Measurements from ENCODE around the gene SLIT3.
"Not testable (repeated sequence)": the region's sequence is repeated elsewhere in the genome, so short reads cannot be mapped to it uniquely, and the experiment has no call there.

The SLIT3 gene

DNA sequence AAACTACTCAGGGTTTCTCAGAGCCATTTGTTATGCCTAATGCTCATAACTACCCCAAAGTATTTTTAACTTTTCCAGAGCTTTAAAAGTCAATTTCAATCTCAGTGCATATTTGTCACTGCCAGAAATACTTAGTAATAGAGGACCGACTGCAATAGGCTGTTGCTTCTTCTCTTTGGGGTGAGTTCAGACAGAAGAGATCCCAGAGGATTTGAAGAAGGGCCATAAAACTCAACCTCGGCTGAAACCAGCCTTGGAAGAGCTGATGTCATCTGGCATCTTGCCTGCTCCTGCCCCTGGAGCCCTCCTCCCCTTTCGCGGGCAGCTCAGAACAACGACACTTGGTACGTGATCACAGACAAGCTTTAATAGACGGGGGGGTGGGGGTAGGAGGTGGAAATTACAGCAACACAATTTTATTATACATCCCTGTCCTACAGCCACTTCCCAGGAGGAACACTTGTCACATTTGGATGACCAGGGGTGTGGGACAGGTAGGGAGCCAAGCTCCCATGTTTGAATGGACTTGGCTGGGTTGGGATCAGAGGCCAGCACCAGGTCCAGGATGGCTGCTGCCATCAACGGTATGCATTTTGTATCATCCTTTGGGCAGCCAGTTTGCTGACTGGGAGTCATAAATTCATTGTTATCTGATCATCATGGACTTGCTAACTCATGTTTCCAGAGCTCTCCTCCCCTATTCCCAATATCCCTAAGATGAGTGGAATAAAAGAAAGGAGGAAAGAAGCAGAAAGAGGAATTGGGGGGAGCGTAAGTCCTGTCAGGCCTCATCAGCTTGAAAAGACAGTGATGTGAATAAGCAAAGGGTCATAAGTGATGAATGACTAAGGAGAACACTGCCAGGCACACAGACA is 535.2 kb downstream of the SLIT3 start:
- DNase-seq (ENCODE audit: low spot score) = no peak

DNA sequence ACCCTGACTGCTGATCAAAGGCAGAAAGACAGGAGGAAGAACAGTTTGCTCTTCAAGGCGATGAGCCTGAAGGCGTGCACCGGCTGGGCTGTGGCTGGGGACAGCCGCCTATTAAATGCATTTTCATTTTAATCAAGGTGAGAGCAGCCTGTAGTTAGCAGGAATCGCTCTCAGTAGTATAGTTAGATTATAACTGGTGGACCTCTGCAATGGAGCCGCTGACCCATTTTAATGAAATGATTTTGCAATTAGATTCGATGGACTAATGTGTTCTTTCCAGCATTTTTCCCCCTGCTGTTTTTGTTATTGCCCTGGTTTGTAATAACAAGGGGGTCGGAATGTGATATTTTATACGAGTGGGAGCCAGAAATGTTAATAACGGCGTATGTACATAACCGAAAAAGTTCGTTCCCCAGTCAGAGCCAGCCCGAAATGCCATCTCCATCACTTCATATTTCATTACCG is 535.8 kb downstream of the SLIT3 start:
- no peak for DNase-seq (ENCODE audit: low spot score)

DNA sequence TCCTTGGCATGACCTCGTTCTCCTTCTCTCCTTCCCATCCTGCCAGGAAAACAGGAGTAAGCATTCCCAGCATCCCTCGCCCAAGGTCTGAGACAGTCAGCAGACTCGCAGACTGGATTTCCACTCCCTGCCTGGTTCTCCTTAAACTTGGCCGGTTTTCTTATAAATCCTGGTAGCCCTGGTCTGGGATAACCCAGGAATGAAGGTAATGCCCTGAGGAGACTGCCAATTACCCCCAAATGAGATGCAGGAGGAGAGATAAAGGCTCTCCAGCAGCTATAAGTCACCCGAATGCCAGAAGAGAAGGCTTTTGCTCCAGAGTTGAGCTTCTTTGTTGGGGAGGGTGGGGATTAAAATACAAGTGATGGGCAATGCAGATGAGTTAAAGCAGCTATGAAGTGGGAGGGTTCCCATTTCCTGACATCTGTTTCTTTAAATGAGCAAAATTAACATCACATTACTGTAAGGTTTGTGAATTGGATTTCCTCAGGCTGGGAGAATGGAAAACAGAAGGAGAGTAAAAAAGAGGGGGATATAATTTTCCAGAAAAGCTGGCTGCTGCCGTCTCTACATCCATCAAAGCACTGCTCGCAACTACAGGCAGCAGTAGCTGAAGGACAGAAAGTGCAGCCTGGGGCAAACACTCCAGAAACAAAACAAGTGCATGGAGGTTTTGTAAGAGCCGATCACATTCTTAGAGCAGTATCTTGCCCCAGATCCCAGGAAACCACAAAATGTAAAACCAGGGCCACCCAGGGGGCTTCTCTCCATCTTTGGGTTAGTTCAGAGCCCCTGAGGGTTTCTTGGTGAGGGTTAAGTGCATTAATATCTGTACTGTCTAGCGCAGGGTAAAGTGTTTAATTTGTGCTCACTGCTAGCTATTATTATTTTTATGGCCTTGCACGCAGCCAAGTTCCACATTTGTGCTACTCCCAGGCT is 544.2 kb downstream of the SLIT3 start:
- DNase-seq (ENCODE audit: low spot score) = no peak

DNA sequence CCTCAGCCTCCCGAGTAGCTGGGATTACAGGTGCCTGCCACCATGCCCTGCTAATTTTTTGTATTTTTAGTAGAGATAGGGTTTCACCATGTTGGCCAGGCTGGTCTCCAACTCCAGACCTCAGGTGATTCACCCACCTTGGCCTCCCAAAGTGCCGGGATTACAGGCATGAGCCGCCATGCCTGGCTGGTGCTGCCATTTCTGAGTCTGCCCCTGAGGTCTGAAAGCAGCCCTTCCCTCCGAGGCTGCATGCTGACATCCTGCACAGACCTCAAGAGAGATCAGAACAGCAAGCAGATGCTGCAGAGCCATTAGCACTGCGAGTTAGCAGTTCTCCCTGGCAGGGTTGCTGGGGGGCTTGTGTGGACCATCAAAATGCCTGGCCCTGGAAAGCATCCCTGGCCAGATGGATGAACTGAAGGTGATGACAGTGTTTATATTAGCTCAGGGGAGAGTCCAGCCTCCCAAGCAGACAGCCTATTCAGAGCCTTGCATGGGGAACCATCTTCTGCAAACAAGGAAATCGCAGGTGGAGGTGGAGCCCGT is 545.3 kb downstream of the SLIT3 start:
- DNase-seq (ENCODE audit: low spot score) = no peak

DNA sequence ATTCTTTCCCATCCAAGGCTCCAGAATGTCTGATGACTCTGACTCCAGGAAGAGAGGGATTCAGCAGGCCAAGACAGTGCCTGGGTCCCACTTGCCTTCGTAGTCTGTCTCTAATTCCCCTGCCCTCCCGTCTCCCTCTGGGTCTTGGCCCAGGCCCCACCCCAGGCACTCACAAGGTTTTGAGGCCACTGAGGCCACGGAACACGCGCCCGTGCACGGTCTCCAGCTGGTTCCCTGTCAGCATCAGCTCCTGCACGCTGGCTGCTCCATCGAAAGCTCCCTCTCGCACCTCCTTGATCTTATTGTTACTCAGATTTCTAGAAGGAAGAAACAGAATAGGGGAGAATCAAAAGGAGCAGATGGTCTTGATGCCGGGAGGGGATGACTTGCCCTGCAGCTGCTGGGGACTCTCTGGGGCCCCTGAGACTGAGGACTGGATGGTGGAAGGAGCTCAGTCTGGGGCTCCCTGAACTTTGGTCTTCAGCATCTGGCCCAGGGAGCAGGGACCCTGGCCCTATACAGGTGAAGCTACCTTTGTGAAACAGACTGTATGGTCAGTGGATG is 547.2 kb downstream of the SLIT3 start:
- no peak for DNase-seq (ENCODE audit: low spot score)

DNA sequence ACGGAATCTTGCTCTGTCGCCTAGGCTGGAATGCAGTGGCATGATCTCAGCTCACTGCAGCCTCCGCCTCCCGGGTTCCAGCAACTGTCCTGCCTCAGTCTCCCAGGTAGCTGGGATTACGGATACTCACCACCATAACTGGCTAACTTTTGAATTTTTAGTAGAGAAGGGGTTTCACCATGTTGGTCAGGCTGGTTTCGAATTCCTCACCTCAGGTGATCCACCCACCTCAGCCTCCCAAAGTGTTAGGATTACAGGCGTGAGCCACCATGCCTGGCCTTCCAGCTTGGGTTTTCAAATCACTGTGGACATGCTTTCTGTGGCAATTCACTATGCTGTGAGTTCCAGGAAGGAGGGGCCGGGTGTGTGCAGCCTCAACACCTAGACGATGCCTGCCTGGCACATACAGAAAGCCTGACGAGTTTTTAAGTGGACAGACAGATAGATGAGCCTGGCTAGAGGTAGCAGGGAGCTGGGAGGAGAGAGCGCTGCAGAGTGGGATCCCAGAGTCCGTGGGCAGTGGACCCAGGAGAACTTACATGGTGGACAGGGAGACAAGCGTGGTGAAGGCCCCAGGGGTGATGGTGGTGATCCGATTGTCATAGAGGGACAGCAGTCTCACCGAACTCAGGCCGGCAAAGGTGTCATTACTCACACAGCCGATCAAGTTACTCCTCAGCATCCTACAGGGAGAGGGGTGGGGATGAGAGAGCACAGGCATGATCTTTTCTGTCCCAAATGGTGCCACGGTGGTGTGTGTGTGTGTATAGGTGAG is 548.3 kb downstream of the SLIT3 start:
- DNase-seq (ENCODE audit: low spot score) = no peak

DNA sequence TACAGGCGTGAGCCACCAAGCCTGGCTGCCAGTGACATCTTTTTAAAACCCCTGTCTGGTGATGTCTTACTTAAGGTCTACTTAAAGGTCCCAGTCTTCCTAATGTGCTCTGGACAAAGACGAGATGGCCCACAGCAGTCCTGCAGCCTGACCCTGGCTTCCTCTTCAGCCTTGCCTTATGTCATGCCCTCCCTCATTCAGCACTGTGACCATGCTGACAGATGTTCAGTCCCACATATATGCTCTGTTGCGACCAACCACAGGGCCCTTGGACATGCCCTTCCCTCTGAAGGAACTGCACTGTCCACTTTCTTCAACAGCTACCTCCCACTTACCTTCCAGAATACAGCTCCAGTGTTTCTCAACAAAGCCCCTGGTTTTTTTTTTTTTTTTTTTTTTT is 548.9 kb downstream of the SLIT3 start:
- DNase-seq (ENCODE audit: low spot score) = no peak

DNA sequence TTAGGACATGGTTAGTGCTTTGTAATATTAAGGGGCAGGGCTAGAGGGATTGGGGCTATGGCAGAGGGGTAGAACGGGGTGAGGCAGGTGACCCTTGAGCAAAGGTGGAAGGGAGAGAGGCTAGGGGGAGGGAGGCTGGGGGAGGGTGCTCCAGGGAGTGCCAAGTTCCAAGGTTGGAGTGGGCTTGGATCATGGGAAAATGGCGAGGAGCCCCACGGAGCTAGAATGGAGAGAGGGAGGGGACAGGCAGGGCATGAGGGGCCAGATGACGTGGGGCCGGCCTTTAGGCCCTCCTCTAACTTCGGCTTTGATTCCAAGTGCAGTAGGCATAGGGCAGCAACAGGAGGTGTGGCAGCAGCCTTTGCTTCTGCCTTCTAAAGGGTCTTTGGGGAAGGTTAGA is 550.0 kb downstream of the SLIT3 start:
- DNase-seq (ENCODE audit: low spot score) = no peak

DNA sequence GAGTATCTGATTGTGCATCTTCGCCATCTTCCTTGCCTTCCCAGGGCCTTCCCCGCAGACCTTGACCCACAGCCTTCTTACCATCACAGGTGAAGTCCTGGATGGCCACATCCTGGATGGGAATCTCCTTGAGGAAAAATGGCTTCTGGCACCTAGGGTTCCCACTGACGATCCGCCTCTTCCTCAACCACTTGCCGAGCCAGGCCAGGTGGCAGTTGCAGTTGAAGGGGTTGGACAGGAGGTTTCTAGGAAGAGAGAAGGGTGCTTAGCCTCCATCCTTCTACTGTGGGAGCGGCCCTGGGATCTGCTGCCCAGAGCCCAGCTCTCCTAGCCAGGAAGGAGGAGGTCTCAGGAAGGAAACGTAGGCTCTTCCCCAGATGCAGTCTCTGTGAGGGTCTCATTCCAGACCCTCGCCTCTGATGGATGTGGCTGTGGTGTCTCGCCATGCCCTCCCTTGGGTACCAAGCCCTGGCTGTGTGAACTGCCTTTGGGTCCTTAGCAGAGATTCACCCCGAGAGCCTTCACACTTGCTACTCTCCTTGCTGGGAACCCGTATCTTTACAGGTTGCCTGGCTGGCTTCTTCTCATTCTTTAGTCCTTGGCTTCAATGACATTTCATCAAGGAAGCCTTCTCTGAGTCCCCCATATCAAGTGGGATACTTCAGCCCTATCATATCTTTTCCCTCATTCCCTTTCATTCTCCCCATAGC is 551.4 kb downstream of the SLIT3 start:
- no peak for DNase-seq (ENCODE audit: low spot score)

DNA sequence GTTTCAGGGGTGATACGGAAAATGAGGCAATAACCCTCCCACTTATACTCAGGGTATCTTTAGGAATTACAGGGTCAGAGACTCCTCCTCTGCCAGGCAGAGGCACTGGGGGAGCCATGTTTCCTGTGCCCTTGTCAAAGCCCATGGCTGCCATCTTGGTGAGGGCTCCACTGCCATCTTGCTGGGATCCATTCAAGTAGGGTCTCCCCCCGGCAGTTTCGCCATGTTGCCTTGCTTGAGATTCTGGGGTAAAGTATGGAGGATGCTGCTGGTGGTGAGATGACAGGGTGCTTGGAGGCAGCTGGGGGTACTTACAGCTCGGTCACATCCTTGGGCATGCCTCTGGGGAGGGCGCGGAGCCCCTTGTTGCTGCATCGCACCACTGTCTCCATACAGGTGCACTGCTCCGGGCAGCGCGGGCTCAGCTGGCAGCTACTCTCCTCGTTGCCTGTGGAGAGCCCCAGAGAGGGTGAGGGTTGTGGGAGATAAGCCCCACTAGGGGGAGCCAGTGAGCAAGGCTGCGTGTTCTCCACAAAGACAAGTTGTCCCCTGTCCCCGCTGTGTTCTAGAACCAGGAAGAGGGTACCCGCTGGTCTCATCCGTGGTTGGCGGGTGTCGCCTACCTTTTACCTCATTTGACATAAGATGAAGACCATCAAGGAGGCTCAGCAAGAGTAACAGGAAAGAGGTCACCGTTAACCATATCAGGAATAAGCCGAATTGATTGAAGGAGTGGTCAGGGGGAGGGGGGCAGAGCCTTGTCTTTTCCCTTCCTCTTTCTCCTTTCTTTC is 552.8 kb downstream of the SLIT3 start:
- DNase-seq (ENCODE audit: low spot score) = peak; percentile 94

DNA sequence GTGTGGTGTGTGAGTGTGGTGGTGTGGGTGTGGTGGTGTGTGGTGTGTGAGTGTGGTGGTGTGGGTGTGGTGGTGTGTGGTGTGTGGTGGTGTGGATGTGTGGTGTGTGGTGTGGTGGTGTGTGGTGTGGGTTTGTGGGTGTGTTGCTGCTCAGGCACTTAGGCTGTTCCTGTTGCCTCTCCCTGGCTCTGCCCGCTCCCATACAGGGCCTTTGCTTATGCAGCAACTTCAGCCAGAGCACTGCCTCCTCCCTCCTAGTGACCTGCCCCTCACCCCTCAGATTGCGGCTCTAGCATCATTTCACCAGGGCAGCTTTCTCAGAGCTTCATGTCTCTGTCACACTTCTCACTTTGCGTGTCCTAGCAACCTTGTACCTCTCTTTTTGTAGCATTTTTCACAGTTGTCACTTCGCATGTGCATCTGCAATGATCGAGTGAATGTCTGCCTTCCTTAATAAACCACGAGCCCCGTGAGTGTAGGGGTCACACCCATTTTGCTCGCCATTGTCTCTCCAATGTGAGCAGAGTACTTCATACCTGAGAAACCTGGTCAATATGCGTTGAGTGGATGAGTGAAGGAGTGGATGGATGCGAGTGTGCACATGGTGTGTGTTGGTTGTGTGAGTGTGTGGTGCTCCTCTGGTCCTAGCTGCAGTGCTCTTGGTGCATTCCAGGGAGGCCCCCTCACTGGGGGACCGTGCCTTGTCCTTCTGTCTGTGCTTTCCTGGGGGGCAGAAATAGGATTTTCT is 553.9 kb downstream of the SLIT3 start:
- no peak for DNase-seq (ENCODE audit: low spot score)

DNA sequence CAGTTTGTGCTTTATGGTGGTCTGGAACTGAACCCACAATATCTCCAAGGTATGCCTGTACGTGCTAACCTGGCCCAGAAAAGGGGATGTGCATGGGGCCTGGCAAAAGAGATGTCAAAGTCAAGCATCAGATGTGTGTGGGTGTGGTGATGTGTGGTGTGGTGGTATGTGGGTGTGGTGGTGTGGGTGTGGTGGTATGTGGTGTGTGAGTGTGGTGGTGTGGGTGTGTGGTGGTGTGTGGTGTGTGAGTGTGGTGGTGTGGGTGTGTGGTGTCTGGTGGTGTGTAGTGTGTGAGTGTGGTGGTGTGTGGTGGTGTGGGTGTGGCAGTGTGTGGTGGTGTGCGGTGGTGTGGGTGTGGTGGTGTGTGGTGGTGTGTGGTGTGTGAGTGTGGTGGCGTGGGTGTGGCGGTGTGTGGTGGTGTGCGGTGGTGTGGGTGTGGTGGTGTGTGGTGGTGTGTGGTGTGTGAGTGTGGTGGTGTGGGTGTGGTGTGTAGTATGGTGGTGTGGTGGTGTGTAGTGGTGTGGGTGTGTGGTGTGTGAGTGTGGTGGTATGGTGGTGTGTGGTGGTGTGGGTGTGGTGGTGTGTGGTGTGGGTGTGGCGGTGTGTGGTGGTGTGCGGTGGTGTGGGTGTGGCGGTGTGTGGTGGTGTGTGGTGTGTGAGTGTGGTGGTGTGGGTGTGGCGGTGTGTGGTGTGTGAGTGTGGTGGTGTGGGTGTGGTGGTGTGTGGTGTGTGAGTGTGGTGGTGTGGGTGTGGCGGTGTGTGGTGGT is 554.6 kb downstream of the SLIT3 start:
- not testable (repeated sequence) for DNase-seq (ENCODE audit: low spot score)

DNA sequence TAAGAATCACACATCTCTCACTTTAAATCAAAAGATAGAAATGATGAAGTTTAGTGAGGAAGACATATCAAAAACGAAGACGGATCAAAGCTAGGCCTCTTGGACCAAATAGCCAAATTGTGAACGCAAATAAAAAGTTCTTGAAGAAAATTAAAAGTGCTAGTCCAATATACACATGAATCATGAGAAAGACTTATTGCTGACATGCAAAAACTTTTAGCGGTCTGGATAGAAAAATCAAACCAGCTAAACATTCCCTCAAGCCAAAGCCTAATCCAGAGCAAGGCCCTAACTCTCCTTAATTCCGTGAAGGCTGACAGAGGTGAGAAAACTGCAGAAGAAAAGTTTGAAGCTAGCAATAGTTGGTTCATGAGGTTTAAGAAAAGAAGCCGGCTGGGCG is 557.3 kb downstream of the SLIT3 start:
- DNase-seq (ENCODE audit: low spot score) = no peak

DNA sequence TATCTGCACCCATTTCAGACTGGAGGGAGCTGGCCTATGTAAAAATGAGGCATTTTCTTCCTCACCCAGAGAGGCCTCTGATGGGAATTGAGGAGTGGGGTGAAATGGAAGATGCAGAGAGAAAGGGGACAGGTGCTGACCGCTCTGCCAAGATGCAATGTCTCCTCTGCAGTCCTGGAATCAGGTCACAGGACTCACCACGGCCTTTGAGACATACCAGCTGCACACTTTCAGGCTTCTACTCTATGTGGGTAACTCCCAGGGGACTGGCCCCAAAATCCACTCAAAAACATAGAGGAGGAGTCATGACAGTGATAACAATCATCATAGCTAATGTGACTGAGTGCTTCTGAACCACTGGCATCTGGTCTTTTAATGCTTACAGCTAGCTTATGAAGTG is 558.6 kb downstream of the SLIT3 start:
- not testable (repeated sequence) for DNase-seq (ENCODE audit: low spot score)

DNA sequence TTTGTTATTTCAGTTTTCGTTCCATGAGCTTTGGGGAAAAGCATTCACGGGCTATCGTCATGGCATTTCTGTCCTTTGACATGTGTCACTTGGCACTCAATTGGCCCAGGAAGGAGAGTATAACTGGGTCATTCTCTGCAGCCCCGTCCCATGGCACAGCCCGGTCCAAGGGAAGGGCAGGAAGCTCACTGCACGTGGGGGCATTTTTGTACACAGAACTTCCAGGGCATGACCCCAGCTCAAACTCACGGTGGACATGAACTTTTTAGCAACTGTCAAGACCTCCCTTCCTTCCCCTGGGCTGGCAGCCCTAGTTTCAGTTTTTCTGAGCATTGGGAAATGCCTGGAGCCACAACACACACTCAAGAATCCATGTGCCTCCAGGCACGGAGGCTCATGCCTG is 560.1 kb downstream of the SLIT3 start:
- no peak for DNase-seq (ENCODE audit: low spot score)

DNA sequence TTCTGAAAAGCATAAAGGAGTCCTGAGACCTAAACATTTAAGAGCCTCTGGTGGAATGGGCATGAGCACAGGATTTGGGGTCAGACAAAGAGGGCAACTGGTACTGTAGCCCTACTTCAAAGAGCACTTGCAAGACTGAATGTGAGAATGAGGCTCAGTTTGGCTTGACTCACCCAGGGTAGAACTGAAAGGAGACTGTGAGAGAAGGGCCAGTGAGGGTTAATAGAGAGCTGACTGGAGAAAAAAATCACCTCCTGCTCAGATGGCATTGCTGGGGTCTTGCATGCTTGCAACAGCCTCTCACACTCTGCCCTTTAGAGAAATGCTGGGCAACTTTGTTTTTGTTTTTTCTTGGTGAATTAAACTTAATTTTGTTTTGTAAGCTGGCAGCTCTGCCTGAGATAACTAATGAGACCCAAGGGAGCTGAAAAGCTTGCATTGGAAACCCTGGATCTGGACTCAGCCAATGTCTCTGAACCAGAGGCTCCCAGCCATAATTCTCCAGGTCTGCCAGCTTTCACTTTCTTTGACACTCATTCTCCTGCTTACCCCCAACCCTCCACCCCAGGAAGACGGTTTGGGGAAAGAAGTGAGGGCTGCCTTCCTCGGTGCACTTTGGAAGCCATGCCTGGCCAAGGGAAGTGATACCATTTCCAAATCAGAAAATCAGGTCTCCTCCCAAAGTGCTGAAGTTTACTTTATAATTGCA is 560.7 kb downstream of the SLIT3 start:
- DNase-seq (ENCODE audit: low spot score) = no peak

DNA sequence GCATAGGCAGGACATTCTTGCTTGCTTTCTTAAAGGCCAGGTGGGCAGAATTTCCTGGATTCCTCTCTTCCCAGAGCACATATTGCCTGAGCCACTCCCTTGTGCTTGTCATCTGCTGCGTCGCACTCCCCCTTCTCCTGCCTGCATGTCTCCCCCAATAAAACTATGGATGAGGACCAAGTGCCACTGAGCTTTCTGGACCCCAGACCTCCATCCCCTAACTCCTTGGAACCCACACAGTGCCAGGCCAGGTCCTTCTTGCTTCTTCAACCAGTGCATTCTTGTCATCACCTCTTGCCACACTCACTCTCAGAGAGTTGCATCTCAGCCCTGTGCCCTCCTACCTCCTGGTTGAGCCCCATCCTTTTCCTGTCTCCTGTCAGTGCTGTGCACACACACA is 563.9 kb downstream of the SLIT3 start:
- no peak for DNase-seq (ENCODE audit: low spot score)

DNA sequence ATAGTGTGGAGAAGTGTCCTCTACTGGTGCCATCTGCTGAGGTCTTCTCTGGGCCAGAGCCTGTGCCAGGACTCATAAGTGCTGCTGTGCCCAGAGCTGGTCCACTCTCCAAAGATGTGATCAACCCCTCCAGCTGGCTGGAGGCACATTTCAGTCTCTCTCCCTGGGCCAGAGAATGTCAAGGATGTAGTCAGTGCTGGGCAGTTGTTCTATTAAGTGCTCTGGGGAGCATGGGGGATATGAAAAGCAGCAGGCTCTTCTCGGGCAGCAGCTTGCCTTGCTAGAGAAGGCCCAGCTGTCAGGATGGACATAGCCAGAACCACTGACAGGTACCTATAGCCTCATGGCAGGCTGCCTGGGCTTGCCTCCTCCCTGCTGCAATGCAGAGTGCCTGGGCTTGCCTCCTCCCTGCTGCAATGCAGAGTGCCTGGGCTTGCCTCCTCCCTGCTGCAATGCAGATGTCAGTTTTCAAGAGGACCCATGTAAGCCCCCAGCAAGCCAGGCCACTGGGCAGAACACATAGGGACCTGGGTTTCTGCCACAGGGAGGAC is 564.6 kb downstream of the SLIT3 start:
- no peak for DNase-seq (ENCODE audit: low spot score)
